ENCODE measurements around the gene KANK2.

DNA sequence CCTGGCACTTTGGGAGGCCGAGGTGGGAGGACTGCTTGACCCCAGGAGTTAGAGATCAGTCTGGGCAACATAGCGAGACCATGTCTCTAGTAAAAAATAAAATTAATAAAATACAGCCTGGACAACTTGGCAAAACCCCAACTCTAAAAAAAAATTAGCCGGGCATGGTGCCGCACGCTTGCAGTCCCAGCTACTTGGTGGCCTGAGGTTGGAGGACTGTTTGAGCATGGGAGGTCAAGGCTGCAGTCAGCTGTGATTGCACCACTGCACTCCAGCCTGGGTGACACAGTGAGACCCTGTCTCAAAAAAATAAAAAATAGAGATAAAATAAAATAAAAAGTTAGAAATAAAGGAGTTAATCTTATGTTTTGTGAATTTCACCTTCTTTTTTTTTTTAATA lies 26.2 kb downstream of the KANK2 start:
- TF ChIP-seq, protein P1, sequence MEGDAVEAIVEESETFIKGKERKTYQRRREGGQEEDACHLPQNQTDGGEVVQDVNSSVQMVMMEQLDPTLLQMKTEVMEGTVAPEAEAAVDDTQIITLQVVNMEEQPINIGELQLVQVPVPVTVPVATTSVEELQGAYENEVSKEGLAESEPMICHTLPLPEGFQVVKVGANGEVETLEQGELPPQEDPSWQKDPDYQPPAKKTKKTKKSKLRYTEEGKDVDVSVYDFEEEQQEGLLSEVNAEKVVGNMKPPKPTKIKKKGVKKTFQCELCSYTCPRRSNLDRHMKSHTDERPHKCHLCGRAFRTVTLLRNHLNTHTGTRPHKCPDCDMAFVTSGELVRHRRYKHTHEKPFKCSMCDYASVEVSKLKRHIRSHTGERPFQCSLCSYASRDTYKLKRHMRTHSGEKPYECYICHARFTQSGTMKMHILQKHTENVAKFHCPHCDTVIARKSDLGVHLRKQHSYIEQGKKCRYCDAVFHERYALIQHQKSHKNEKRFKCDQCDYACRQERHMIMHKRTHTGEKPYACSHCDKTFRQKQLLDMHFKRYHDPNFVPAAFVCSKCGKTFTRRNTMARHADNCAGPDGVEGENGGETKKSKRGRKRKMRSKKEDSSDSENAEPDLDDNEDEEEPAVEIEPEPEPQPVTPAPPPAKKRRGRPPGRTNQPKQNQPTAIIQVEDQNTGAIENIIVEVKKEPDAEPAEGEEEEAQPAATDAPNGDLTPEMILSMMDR (IDR thresholded peaks at IDR 0.05; ENCODE audit: poor library complexity, severe bottlenecking) = no peak
- TF ChIP-seq POLR2AphosphoS5 (IDR thresholded peaks at IDR 0.05) (no peak), EP300 (conservative IDR thresholded peaks at IDR 0.05; ENCODE audit: poor library complexity, severe bottlenecking) (no peak), EZH2 (IDR thresholded peaks at IDR 0.05; ENCODE audit: borderline replicate concordance, insufficient read depth, low read length, poor library complexity, severe bottlenecking) (no peak), RAD21 (conservative IDR thresholded peaks at IDR 0.05) (no peak), TAF1 (IDR thresholded peaks at IDR 0.05; ENCODE audit: low read depth) (no peak), MXI1 (conservative IDR thresholded peaks at IDR 0.05; ENCODE audit: poor library complexity, severe bottlenecking) (no peak), SMC3 (conservative IDR thresholded peaks at IDR 0.05; ENCODE audit: poor library complexity) (no peak)
- TF ChIP-seq, protein P2, sequence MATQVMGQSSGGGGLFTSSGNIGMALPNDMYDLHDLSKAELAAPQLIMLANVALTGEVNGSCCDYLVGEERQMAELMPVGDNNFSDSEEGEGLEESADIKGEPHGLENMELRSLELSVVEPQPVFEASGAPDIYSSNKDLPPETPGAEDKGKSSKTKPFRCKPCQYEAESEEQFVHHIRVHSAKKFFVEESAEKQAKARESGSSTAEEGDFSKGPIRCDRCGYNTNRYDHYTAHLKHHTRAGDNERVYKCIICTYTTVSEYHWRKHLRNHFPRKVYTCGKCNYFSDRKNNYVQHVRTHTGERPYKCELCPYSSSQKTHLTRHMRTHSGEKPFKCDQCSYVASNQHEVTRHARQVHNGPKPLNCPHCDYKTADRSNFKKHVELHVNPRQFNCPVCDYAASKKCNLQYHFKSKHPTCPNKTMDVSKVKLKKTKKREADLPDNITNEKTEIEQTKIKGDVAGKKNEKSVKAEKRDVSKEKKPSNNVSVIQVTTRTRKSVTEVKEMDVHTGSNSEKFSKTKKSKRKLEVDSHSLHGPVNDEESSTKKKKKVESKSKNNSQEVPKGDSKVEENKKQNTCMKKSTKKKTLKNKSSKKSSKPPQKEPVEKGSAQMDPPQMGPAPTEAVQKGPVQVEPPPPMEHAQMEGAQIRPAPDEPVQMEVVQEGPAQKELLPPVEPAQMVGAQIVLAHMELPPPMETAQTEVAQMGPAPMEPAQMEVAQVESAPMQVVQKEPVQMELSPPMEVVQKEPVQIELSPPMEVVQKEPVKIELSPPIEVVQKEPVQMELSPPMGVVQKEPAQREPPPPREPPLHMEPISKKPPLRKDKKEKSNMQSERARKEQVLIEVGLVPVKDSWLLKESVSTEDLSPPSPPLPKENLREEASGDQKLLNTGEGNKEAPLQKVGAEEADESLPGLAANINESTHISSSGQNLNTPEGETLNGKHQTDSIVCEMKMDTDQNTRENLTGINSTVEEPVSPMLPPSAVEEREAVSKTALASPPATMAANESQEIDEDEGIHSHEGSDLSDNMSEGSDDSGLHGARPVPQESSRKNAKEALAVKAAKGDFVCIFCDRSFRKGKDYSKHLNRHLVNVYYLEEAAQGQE (IDR thresholded peaks at IDR 0.05; ENCODE audit: borderline replicate concordance) = no peak
